Left lung (tissue), 10 donors: ENCODE data around the gene SMAD4. TPM values are rescaled to one million over a fixed set of nuclear protein-coding genes. Genes with fewer than 3 reads are reported as not detected.

Experiments used
- ATAC-seq: fragments of 200-7000 bp; cut with Tn5 transposase; one replicate; pipeline ENCODE4 v1.9.1; 2020; ENCODE audit warnings: moderate library complexity
- DNase-seq, 4 donors: peaks; one replicate each; pipeline ENCODE4 v3.0.0-alpha.2; 2013 to 2020
- H3K27ac ChIP-seq, 2 donors: fragments of 200-600 bp; sonication (generic) in 1 of 2; one replicate each; pipeline versions ENCODE4 v1.5.0 to v1.8.0; 2020 to 2021
- H3K27me3 ChIP-seq, 2 donors: fragments of 200-600 bp; sonication (generic) in 1 of 2; one replicate each; pipeline versions ENCODE4 v1.5.0 to v1.8.0; 2020 to 2021
- H3K36me3 ChIP-seq, 2 donors: fragments of 200-600 bp; sonication (generic) in 1 of 2; one replicate each; pipeline versions ENCODE4 v1.5.0 to v1.8.0; 2020 to 2021
- H3K4me1 ChIP-seq, 2 donors: fragments of 200-600 bp; one replicate each; pipeline ENCODE4 v1.8.0; 2021
- H3K4me3 ChIP-seq, 2 donors: fragments of 200-600 bp; sonication (generic) in 1 of 2; one replicate each; pipeline versions ENCODE4 v1.5.0 to v1.8.0; 2020 to 2021; ENCODE audit warnings: mild to moderate bottlenecking in 1 of 2
- H3K9me3 ChIP-seq, 2 donors: fragments of 200-600 bp; sonication (generic) in 1 of 2; one replicate each; pipeline versions ENCODE4 v1.5.0 to v1.8.0; 2020 to 2021
- intact Hi-C, 2 donors: fragments of 100-400 bp; cut with DNase I; formaldehyde crosslinking; loops; one replicate each; pipeline versions ENCODE4 v1.11.2 to v1.14.2; 2022
- polyA plus RNA-seq, 6 donors: library from polyadenylated mRNA; unstranded; fragments of 120-200 nt; gene quantifications; one replicate each; pipeline ENCODE4 v1.2.1, GENCODE V29; 2013; ENCODE audit not compliant: insufficient read length in 6 of 6
- total RNA-seq, 2 donors: library from RNA; stranded (reverse); fragmentation: NEBNext Ultra II Directional; extraction: Animal tissue kit (Norgen Biotek cat#: 25700); gene quantifications; one replicate each; pipeline ENCODE4 v1.2.1, GENCODE V29; 2021
- TF ChIP-seq, protein P1 (sequence below), 2 donors: fragments of 200-600 bp; sonication (generic) in 1 of 2; IDR thresholded peaks; one replicate each; pipeline versions ENCODE4 v1.5.0 to v1.8.0; 2021; ENCODE audit warnings: antibody characterized with exemption in 2 of 2
- donor health status: DM: no; HTN: yes; CAD: no.
- donor health status: DM: no; HTN: no; CAD: no.

Gene SMAD4
- total and polyA plus RNA-seq, 8 donors: 90.7 to 170 (median 143) TPM

DNA sequence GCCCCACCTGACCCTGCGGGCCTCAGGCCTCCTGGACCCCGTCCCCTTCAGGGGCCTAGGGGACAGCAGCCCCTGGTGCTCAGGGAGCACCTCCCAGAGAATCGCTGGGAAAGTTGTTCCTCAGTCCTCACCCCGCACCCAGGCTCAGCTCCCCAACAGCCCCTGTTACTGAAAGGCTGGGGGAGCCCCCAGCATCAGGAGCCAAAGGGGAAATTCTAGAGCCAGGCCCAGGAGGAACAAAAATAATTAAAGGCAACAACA, 91.5 kb downstream of the SMAD4 start:
- TF ChIP-seq, protein P1, sequence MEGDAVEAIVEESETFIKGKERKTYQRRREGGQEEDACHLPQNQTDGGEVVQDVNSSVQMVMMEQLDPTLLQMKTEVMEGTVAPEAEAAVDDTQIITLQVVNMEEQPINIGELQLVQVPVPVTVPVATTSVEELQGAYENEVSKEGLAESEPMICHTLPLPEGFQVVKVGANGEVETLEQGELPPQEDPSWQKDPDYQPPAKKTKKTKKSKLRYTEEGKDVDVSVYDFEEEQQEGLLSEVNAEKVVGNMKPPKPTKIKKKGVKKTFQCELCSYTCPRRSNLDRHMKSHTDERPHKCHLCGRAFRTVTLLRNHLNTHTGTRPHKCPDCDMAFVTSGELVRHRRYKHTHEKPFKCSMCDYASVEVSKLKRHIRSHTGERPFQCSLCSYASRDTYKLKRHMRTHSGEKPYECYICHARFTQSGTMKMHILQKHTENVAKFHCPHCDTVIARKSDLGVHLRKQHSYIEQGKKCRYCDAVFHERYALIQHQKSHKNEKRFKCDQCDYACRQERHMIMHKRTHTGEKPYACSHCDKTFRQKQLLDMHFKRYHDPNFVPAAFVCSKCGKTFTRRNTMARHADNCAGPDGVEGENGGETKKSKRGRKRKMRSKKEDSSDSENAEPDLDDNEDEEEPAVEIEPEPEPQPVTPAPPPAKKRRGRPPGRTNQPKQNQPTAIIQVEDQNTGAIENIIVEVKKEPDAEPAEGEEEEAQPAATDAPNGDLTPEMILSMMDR (IDR thresholded peaks at IDR 0.05): no peak
- Histone ChIP-seq H3K27ac (no peak overlapping the region), H3K4me3 (no peak overlapping the region), H3K27me3 (no peaks in the 10 kb centered on the region), H3K4me1 (no peaks in the 10 kb centered on the region), H3K9me3 (peaks cover 0 to 6% of the 10 kb centered on the region in 2 donors), H3K36me3 (no peaks in the 10 kb centered on the region)
- DNase-seq (no peak), ATAC-seq (no peak)
- intact Hi-C loops: no loop called here

GRCh38 chr18:51122266-51123045, 92.4 kb downstream of the SMAD4 start:
- ATAC-seq: no peak
- no peak for DNase-seq
- Histone ChIP-seq H3K27ac (no peak overlapping the region), H3K4me1 (no peaks in the 10 kb centered on the region), H3K4me3 (no peak overlapping the region), H3K27me3 (no peaks in the 10 kb centered on the region), H3K36me3 (no peaks in the 10 kb centered on the region), H3K9me3 (peaks cover 0 to 6% of the 10 kb centered on the region in 2 donors)
- TF ChIP-seq, protein P1 (IDR thresholded peaks at IDR 0.05): no peak
- intact Hi-C loops: no loop called here

GRCh38 chr18:51123046-51123395, 93.0 kb downstream of the SMAD4 start:
- no peaks in the 10 kb centered on the region for H3K27me3 ChIP-seq
- no peak overlapping the region for H3K4me3 ChIP-seq
- no peak for ATAC-seq
- DNase-seq: no peak
- H3K27ac ChIP-seq: no peak overlapping the region
- no peaks in the 10 kb centered on the region for H3K36me3 ChIP-seq
- peaks cover 0 to 6% of the 10 kb centered on the region in 2 donors for H3K9me3 ChIP-seq
- H3K4me1 ChIP-seq: no peaks in the 10 kb centered on the region
- intact Hi-C loops: no loop called here
- TF ChIP-seq, protein P1 (IDR thresholded peaks at IDR 0.05): no peak

GRCh38 chr18:51123481-51123880, 93.5 kb downstream of the SMAD4 start:
- ATAC-seq (no peak), DNase-seq (no peak)
- peaks cover 0 to 6% of the 10 kb centered on the region in 2 donors for H3K9me3 ChIP-seq
- intact Hi-C loops: no loop called here
- no peaks in the 10 kb centered on the region for H3K36me3 ChIP-seq
- TF ChIP-seq, protein P1 (IDR thresholded peaks at IDR 0.05): no peak
- H3K4me1 ChIP-seq: no peaks in the 10 kb centered on the region
- no peak overlapping the region for H3K27ac ChIP-seq
- H3K27me3 ChIP-seq: no peaks in the 10 kb centered on the region
- H3K4me3 ChIP-seq: no peak overlapping the region

DNA sequence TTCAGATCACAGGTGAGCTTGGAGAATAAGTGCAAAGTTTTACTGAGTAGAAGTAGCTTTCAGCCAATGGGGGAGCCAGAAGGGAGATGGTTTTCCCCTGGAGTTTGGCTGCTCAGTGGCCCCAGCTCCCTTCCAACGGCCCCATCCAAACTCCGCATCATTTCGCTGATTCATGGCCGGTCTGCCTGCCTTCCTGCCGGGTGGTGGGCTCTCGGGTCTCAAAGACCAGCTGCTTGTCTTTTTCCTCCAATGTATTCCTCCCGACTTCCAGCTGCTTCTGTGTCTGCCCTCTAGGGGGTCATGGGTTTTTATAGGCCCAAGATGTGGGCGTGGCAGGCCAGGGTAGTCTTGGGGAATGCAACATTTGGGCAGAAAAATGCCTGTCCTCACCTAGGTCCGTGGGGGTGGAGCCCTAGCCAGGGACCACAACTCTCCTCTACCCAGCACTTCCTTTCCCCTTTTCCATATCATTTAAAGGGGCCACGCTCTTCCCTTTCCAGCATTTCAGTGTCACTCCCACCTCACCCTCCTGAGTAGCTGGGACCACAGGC, 94.0 kb downstream of the SMAD4 start:
- TF ChIP-seq, protein P1 (IDR thresholded peaks at IDR 0.05): no peak
- intact Hi-C loops: no loop called here
- no peak for ATAC-seq

More for the DNA sequence above, 94.0 kb downstream of the SMAD4 start:
- Histone ChIP-seq H3K9me3 (peaks cover 0 to 6% of the 10 kb centered on the region in 2 donors), H3K4me3 (no peak overlapping the region), H3K27ac (no peak overlapping the region), H3K4me1 (no peaks in the 10 kb centered on the region), H3K36me3 (no peaks in the 10 kb centered on the region), H3K27me3 (no peaks in the 10 kb centered on the region)
- DNase-seq: no peak
